ENCODE results near the gene ALDOC. TPM values are rescaled to one million over a fixed set of nuclear protein-coding genes. Genes with fewer than 3 reads are reported as not detected.
A peak's percentile ranks its signal among the peaks of the same experiment; 100 is the strongest.

The ALDOC gene
- total and polyA plus RNA-seq, 2 of the 13 experiments (the other 11 are each of a cell fraction or from before 2014, with no cell fraction given), result 15.4 to 60.9 TPM

GRCh38 chr17:28553000-28553505 is 23.6 kb downstream of the ALDOC start:
- H4K20me1 ChIP-seq (ENCODE audit: insufficient read depth, low read length), result no peaks in the 10 kb centered on the region
- intact Hi-C loops (cut with micrococcal nuclease; ENCODE audit: unreplicated experiment) (no loop called here), in situ Hi-C loops (cut with HindIII; ENCODE audit: extremely low pct_ligation_motif_present, low pct_unique_long_range_greater_than_20kb) (no loop called here)
- no peaks in the 10 kb centered on the region for H3K27me3 ChIP-seq (ENCODE audit: control insufficient read depth in 1 of 2, insufficient read depth in 2 of 2, low read length in 2 of 2)
- FAIRE-seq (no peak), ATAC-seq (no peak), DNase-seq (ENCODE audit: low spot score) (no peak)
- H3K4me2 ChIP-seq (ENCODE audit: low read depth, low read length), result peak overlapping the region; percentile 56
- H3K27ac ChIP-seq (ENCODE audit: extremely low read length, insufficient read depth, low read length), result no peak overlapping the region
- H3K36me3 ChIP-seq (replicated peaks in 1 of 2; ENCODE audit: control insufficient read depth in 1 of 2, insufficient read depth in 2 of 2, low read length in 2 of 2), result peaks cover 13 to 39% of the 10 kb centered on the region in 2 experiments
- no peak overlapping the region for H2AFZ ChIP-seq (ENCODE audit: low read length)
- H3K9me3 ChIP-seq (ENCODE audit: low read length), result no peaks in the 10 kb centered on the region
- H3K4me3 ChIP-seq (replicated peaks in 1 of 3; ENCODE audit: insufficient read depth in 1 of 3, low read depth in 2 of 3, low read length in 3 of 3), result peak overlapping the region in 1 of 3 experiments; percentile 88; a peak in 1 of 6 replicates
- H3K4me1 ChIP-seq (ENCODE audit: insufficient read depth, low read length), result peaks cover 39% of the 10 kb centered on the region
- TF ChIP-seq KDM2A (CRISPR knock-in tag; IDR thresholded peaks at IDR 0.05; ENCODE audit: borderline replicate concordance, low read depth) (no peak), ZNF7 (CRISPR knock-in tag; IDR thresholded peaks at IDR 0.05) (no peak), CERS6 (CRISPR knock-in tag; IDR thresholded peaks at IDR 0.05) (no peak), KMT2A (CRISPR knock-in tag; IDR thresholded peaks at IDR 0.05) (no peak), ZNF839 (CRISPR knock-in tag; IDR thresholded peaks at IDR 0.05; ENCODE audit: borderline replicate concordance) (no peak), ZNF350 (CRISPR knock-in tag; IDR thresholded peaks at IDR 0.05; ENCODE audit: borderline replicate concordance, low read depth) (no peak), ZNF33B (CRISPR knock-in tag; IDR thresholded peaks at IDR 0.05) (no peak), PREB (CRISPR knock-in tag; IDR thresholded peaks at IDR 0.05) (no peak), IRX3 (CRISPR knock-in tag; IDR thresholded peaks at IDR 0.05; ENCODE audit: borderline replicate concordance, low read depth) (no peak), NFE2L2 (IDR thresholded peaks at IDR 0.05; ENCODE audit: low read length) (no peak), CHD2 (IDR thresholded peaks at IDR 0.05; ENCODE audit: low read depth, low read length) (no peak), EP300 (IDR thresholded peaks at IDR 0.05; ENCODE audit: low read depth in 2 of 2, low read length in 2 of 2) (no peak), EP300 (CRISPR knock-in tag; IDR thresholded peaks at IDR 0.05; ENCODE audit: borderline replicate concordance) (no peak), ZNF619 (CRISPR knock-in tag; IDR thresholded peaks at IDR 0.05) (no peak), PLRG1 (conservative IDR thresholded peaks at IDR 0.05) (no peak), PCBP2 (optimal IDR thresholded peaks at IDR 0.05; ENCODE audit: low read depth, low read length, poor library complexity, severe bottlenecking) (no peak), ZNF10 (CRISPR knock-in tag; IDR thresholded peaks at IDR 0.05; ENCODE audit: borderline replicate concordance, low read depth) (no peak)
- TF ChIP-seq, protein P1, sequence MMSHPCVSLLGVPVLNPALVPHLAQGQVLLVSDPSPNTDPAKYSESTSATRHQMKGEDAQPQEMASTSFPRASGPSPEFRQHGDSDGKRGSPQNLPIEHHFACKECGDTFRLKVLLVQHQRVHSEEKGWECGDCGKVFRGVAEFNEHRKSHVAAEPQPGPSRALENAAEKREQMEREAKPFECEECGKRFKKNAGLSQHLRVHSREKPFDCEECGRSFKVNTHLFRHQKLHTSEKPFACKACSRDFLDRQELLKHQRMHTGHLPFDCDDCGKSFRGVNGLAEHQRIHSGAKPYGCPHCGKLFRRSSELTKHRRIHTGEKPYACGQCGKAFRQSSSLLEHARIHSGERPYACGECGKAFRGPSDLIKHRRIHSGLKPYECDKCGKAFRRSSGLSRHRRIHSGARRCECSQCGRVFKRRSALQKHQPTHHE (CRISPR knock-in tag; IDR thresholded peaks at IDR 0.05; ENCODE audit: borderline replicate concordance), result no peak
- WGBS (ENCODE audit: low lambda C conversion rate), result 94% methylated on average over 5 of the region's 5 CpGs
- CTCF ChIA-PET (ENCODE audit: low intra/inter-chr PET ratio, low total read pairs), result no interaction called here
- H3K79me2 ChIP-seq (ENCODE audit: insufficient read depth, low read length), result no peaks in the 10 kb centered on the region
- H3K9ac ChIP-seq (ENCODE audit: insufficient read depth, low read depth, low read length), result no peak overlapping the region
- POLR2A ChIA-PET, result interaction anchor here (1.2 to 1.5 kb wide), 3 partner anchors 17 to 24 kb away, joined by 3 to 8 read pairs (median 4); partner anchors contain the start of genes ALDOC and PIGS
- BruUV-seq (replicated peaks), result no TSS peak
